Body of pancreas (tissue), 4 donors: ENCODE results near the gene STOML1.

Experiments used
- CTCF ChIP-seq, 7 experiments: fragments of 450-650 bp in 4 of 7; fragments of 200-600 bp in 3 of 7; sonication (generic) in 3 of 7; IDR thresholded peaks; one replicate each; pipeline ENCODE4 v1.5.1; 2016 to 2019; ENCODE audit warnings: antibody characterized with exemption in 7 of 7
- POLR2A ChIP-seq, 3 donors: fragments of 450-650 bp; IDR thresholded peaks; one replicate each; pipeline ENCODE4 v1.6.1; 2016; ENCODE audit warnings: antibody characterized with exemption in 3 of 3, mild to moderate bottlenecking in 2 of 3

GRCh38 chr15:73962433-73962832 lies 29.7 kb downstream of the STOML1 start:
- no peak for TF ChIP-seq POLR2A (IDR thresholded peaks at IDR 0.05)
- TF ChIP-seq CTCF (IDR thresholded peaks at IDR 0.05), result no peak
